COR-L47 (cell line): ENCODE measurements around the gene PROSER3.

Source experiments
- DNase-seq: peaks from one replicate; lab custom pipeline; 2025; lab: John Stamatoyannopoulos, UW

Gene PROSER3

GRCh38 chr19:35739275-35740107 is 18.5 kb upstream of the PROSER3 start:
- DNase-seq, result no peak

- no peak for DNase-seq
Measured at GRCh38 chr19:35740108-35740422, 17.9 kb upstream of the PROSER3 start.

- peak; percentile 98 for DNase-seq
Measured at GRCh38 chr19:35740423-35741202, 17.4 kb upstream of the PROSER3 start.

GRCh38 chr19:35741203-35741515 is 16.8 kb upstream of the PROSER3 start:
- no peak for DNase-seq

- no peak for DNase-seq
Measured at GRCh38 chr19:35742121-35742724, 15.8 kb upstream of the PROSER3 start, which contains the start of gene IGFLR1. Gene IGFLR1 (minus strand): TSS chr19:35742452. CDS start chr19:35741180, 1,272 bp downstream.

GRCh38 chr19:35743640-35744429 is 14.1 kb upstream of the PROSER3 start:
- DNase-seq, result no peak

GRCh38 chr19:35744430-35745327 is 13.3 kb upstream of the PROSER3 start:
- peak; percentile 97 for DNase-seq

GRCh38 chr19:35745328-35746086 is 12.5 kb upstream of the PROSER3 start, which contains the start of the genes PSENEN and U2AF1L4:
Gene PSENEN (plus strand): TSS chr19:35745651. CDS start chr19:35745931, 280 bp downstream.
Gene U2AF1L4 (minus strand): TSS chr19:35745418. CDS start chr19:35745391, 27 bp downstream.
- DNase-seq, result peak; percentile 99

- no peak for DNase-seq
Measured at GRCh38 chr19:35746087-35746462, 11.9 kb upstream of the PROSER3 start.

- no peak for DNase-seq
Measured at GRCh38 chr19:35746531-35746930, 11.4 kb upstream of the PROSER3 start.

- peak; percentile 98 for DNase-seq
Measured at GRCh38 chr19:35748106-35749020, 9.6 kb upstream of the PROSER3 start, which contains the start of gene LIN37. Gene LIN37 (plus strand): TSS chr19:35748576. CDS start chr19:35748725, 149 bp downstream.

GRCh38 chr19:35750167-35750566 is 7.8 kb upstream of the PROSER3 start:
- DNase-seq, result no peak

GRCh38 chr19:35751839-35752745 is 5.9 kb upstream of the PROSER3 start:
- no peak for DNase-seq

GRCh38 chr19:35752746-35753350 is 5.1 kb upstream of the PROSER3 start:
- no peak for DNase-seq

GRCh38 chr19:35753634-35754369 is 4.2 kb upstream of the PROSER3 start:
- DNase-seq, result no peak

GRCh38 chr19:35754370-35755130 is 3.4 kb upstream of the PROSER3 start:
- no peak for DNase-seq
